Neural progenitor cell (in vitro differentiated cells): ENCODE measurements around the gene CD79A. TPM values are rescaled to one million over a fixed set of nuclear protein-coding genes. Genes with fewer than 3 reads are reported as not detected.

Experiments used
- DNase-seq: peaks from one replicate; pipeline ENCODE4 v3.0.0-alpha.2; 2016; ENCODE audit warnings: low spot score
- H2AFZ ChIP-seq: fragments of 200-600 bp; sonication (generic); replicated peaks from 2 replicates; pipeline ENCODE4 v1.6.1; 2016; ENCODE audit warnings: antibody characterized with exemption
- H3F3A ChIP-seq: fragments of 200-600 bp; sonication (generic); 2 replicates; pipeline ENCODE4 v1.6.1; 2016; ENCODE audit warnings: antibody characterized with exemption, low read depth
- H3K27ac ChIP-seq: fragments of 200-600 bp; sonication (generic); 2 replicates; pipeline ENCODE4 v1.5.1; 2016; ENCODE audit warnings: mild to moderate bottlenecking
- H3K27me3 ChIP-seq: fragments of 200-600 bp; sonication (generic); 2 replicates; pipeline ENCODE4 v1.6.1; 2016; ENCODE audit warnings: mild to moderate bottlenecking, moderate library complexity
- H3K36me3 ChIP-seq: fragments of 200-600 bp; sonication (generic); 2 replicates; pipeline ENCODE4 v1.5.1; 2016
- H3K4me1 ChIP-seq: fragments of 200-600 bp; sonication (generic); 2 replicates; pipeline ENCODE4 v1.6.1; 2016; ENCODE audit warnings: mixed run types
- H3K4me2 ChIP-seq: fragments of 200-600 bp; sonication (generic); 2 replicates; pipeline ENCODE4 v1.6.1; 2016
- H3K4me3 ChIP-seq: fragments of 200-600 bp; sonication (generic); 2 replicates; pipeline ENCODE4 v1.5.1; 2016
- H3K79me2 ChIP-seq: fragments of 200-600 bp; sonication (generic); 2 replicates; pipeline ENCODE4 v1.6.1; 2016; ENCODE audit warnings: low read depth
- H3K9ac ChIP-seq: fragments of 200-600 bp; sonication (generic); 2 replicates; pipeline ENCODE4 v1.6.1; 2016
- H3K9me3 ChIP-seq: fragments of 200-600 bp; sonication (generic); 2 replicates; pipeline ENCODE4 v1.5.1; 2016; ENCODE audit warnings: low read depth
- H4K20me1 ChIP-seq: fragments of 200-600 bp; sonication (generic); 2 replicates; pipeline ENCODE4 v1.6.1; 2016; ENCODE audit warnings: low read depth
- H3K27ac Mint-ChIP-seq: 3 replicates; pipeline ENCODE4 v1.8.0; 2021; ENCODE audit warnings: mixed read lengths
- H3K27me3 Mint-ChIP-seq: 2 replicates; pipeline ENCODE4 v1.8.0; 2022; ENCODE audit warnings: low read depth, mild to moderate bottlenecking, inconsistent platforms, moderate library complexity, mixed read lengths; ENCODE audit not compliant: insufficient read depth
- H3K36me3 Mint-ChIP-seq: 3 replicates; pipeline ENCODE4 v1.8.0; 2021; ENCODE audit warnings: mixed read lengths
- H3K4me1 Mint-ChIP-seq: 3 replicates; pipeline ENCODE4 v1.8.0; 2021; ENCODE audit warnings: mixed read lengths
- H3K4me3 Mint-ChIP-seq: 3 replicates; pipeline ENCODE4 v1.8.0; 2021; ENCODE audit warnings: mild to moderate bottlenecking, moderate library complexity, mixed read lengths
- H3K9me3 Mint-ChIP-seq: 3 replicates; pipeline ENCODE4 v1.8.0; 2020; ENCODE audit warnings: mixed read lengths
- CTCF ChIP-seq: fragments of 200-600 bp; sonication (generic); IDR thresholded peaks from 2 replicates; pipeline ENCODE4 v1.5.1; 2017; ENCODE audit warnings: antibody characterized with exemption, mild to moderate bottlenecking
- EZH2 ChIP-seq: fragments of 200-600 bp; sonication (generic); IDR thresholded peaks from 2 replicates; pipeline ENCODE4 v1.6.1; 2017; ENCODE audit warnings: antibody characterized with exemption, mild to moderate bottlenecking, moderate library complexity
- EZH2phosphoT487 ChIP-seq: fragments of 200-600 bp; sonication (generic); IDR thresholded peaks from 2 replicates; pipeline ENCODE4 v1.6.1; 2017; ENCODE audit warnings: antibody characterized with exemption
- total RNA-seq: library from RNA; depleted of rRNA; stranded (reverse); fragments of >200 nt; gene quantifications from 2 replicates; pipeline ENCODE4 v1.2.3, GENCODE V29; 2015; ENCODE audit warnings: low replicate concordance

Gene CD79A
- 0.11 and 0.25 TPM in 2 replicates for total RNA-seq

- Mint-ChIP-seq H3K27ac (no peak within 1 kb of the TSS), H3K4me1 (peaks cover 1% of the 10 kb centered on the region), H3K9me3 (no peaks in the 10 kb centered on the region), H3K36me3 (no peaks in the 10 kb centered on the region), H3K4me3 (no peak within 1 kb of the TSS), H3K27me3 (peaks cover 20% of the 10 kb centered on the region)
- Histone ChIP-seq H3K9ac (no peak within 1 kb of the TSS), H3K4me2 (no peak within 1 kb of the TSS), H3K27ac (no peak within 1 kb of the TSS), H3K9me3 (no peaks in the 10 kb centered on the region), H2AFZ (no peak within 1 kb of the TSS), H3K36me3 (no peaks in the 10 kb centered on the region), H3K4me3 (no peak within 1 kb of the TSS), H3K4me1 (no peaks in the 10 kb centered on the region), H3K27me3 (peaks cover 37% of the 10 kb centered on the region), H4K20me1 (peaks cover 15% of the 10 kb centered on the region), H3F3A (peaks cover 18% of the 10 kb centered on the region), H3K79me2 (no peaks in the 10 kb centered on the region)
- TF ChIP-seq CTCF, result no peak
- TF ChIP-seq EZH2, result no peak
- TF ChIP-seq EZH2phosphoT487, result no peak
- DNase-seq, result no peak
These were observed at the start of gene CD79A for GRCh38 chr19:41876847-41877832. Gene CD79A, plus strand, starts transcription at chr19:41877279. Its CDS starts 26 bp downstream, at chr19:41877305.

- Mint-ChIP-seq H3K9me3 (no peaks in the 10 kb centered on the region), H3K27me3 (peaks cover 7% of the 10 kb centered on the region), H3K4me3 (no peak overlapping the region), H3K27ac (no peak overlapping the region), H3K4me1 (no peaks in the 10 kb centered on the region), H3K36me3 (no peaks in the 10 kb centered on the region)
- DNase-seq, result no peak
- H4K20me1 ChIP-seq, result no peaks in the 10 kb centered on the region
- no peaks in the 10 kb centered on the region for H3K79me2 ChIP-seq
- H3K9ac ChIP-seq, result no peak overlapping the region
- no peaks in the 10 kb centered on the region for H3K4me1 ChIP-seq
- peaks cover 50% of the 10 kb centered on the region for H3K27me3 ChIP-seq
- TF ChIP-seq CTCF, result no peak
- no peak for TF ChIP-seq EZH2phosphoT487
- no peak for TF ChIP-seq EZH2
- no peaks in the 10 kb centered on the region for H3K36me3 ChIP-seq
- no peak overlapping the region for H3K27ac ChIP-seq
- H3K4me3 ChIP-seq, result no peak overlapping the region
- H3K9me3 ChIP-seq, result no peaks in the 10 kb centered on the region
- H2AFZ ChIP-seq, result no peak overlapping the region
- no peak overlapping the region for H3K4me2 ChIP-seq
- H3F3A ChIP-seq, result no peaks in the 10 kb centered on the region
These were observed 38.9 kb upstream of the CD79A start for GRCh38 chr19:41837981-41838708.

GRCh38 chr19:41839211-41839610 is 37.9 kb upstream of the CD79A start:
- Mint-ChIP-seq H3K27me3 (peaks cover 11% of the 10 kb centered on the region), H3K4me3 (no peak overlapping the region), H3K9me3 (no peaks in the 10 kb centered on the region), H3K36me3 (no peaks in the 10 kb centered on the region), H3K27ac (no peak overlapping the region), H3K4me1 (no peaks in the 10 kb centered on the region)
- H3F3A ChIP-seq, result no peaks in the 10 kb centered on the region
- H3K27ac ChIP-seq, result no peak overlapping the region
- H4K20me1 ChIP-seq, result no peaks in the 10 kb centered on the region
- TF ChIP-seq EZH2 (no peak), EZH2phosphoT487 (no peak)
- H3K36me3 ChIP-seq, result no peaks in the 10 kb centered on the region
- no peak overlapping the region for H3K4me2 ChIP-seq
- H3K27me3 ChIP-seq, result peaks cover 50% of the 10 kb centered on the region
- H3K4me1 ChIP-seq, result no peaks in the 10 kb centered on the region
- DNase-seq, result no peak
- no peak overlapping the region for H2AFZ ChIP-seq
- H3K4me3 ChIP-seq, result no peak overlapping the region
- H3K9me3 ChIP-seq, result no peaks in the 10 kb centered on the region
- H3K9ac ChIP-seq, result no peak overlapping the region
- H3K79me2 ChIP-seq, result no peaks in the 10 kb centered on the region
